Endothelial cell of umbilical vein (primary cell): ENCODE data around the gene SPP1.

ENCODE experiments used
- CTCF ChIP-seq, 2 donors: IDR thresholded peaks; 1 replicate in 1 of 2; 2 replicates in 1 of 2; pipeline ENCODE4 v1.5.1; 2011; ENCODE audit warnings: low read length in 2 of 2, mild to moderate bottlenecking in 2 of 2, moderate library complexity in 2 of 2, control low read depth in 1 of 2, inconsistent platforms in 1 of 2, low read depth in 1 of 2; ENCODE audit not compliant: insufficient read depth in 1 of 2; ENCODE audit errors: extremely low read depth in 1 of 2
- EZH2 ChIP-seq: IDR thresholded peaks from 2 replicates; pipeline ENCODE4 v1.6.1; 2012; ENCODE audit warnings: borderline replicate concordance, low read depth, mild to moderate bottlenecking, moderate library complexity, low read length, inconsistent platforms; ENCODE audit not compliant: severe bottlenecking
- POLR2AphosphoS5 ChIP-seq: IDR thresholded peaks from 2 replicates; pipeline ENCODE4 v1.6.1; 2012; ENCODE audit warnings: low read depth, mild to moderate bottlenecking, control low read depth, low read length, moderate library complexity; ENCODE audit not compliant: insufficient read depth

GRCh38 chr4:87966095-87966496 is 9.4 kb upstream of the SPP1 start:
- TF ChIP-seq EZH2, result no peak
- TF ChIP-seq CTCF (IDR thresholded peaks at IDR 0.05; ENCODE audit: extremely low read depth in 1 of 2, insufficient read depth in 1 of 2, low read depth in 1 of 2, low read length in 2 of 2), result no peak
- no peak for TF ChIP-seq POLR2AphosphoS5
